Activated CD4-positive, CD25-positive, alpha-beta regulatory T cell treated with anti-CD3 and anti-CD28 coated beads, Interleukin-2, amount 50 U/mL, for 16 hours (primary cell): Measurements from ENCODE around the gene ZDHHC11.
"Not testable (repeated sequence)": the region's sequence is repeated elsewhere in the genome, so short reads cannot be mapped to it uniquely, and the experiment has no call there.

Experiments
- DNase-seq: peaks from one replicate; pipeline ENCODE4 v3.0.0-alpha.2; 2020; ENCODE audit warnings: low read depth, low spot score

Gene ZDHHC11

DNA sequence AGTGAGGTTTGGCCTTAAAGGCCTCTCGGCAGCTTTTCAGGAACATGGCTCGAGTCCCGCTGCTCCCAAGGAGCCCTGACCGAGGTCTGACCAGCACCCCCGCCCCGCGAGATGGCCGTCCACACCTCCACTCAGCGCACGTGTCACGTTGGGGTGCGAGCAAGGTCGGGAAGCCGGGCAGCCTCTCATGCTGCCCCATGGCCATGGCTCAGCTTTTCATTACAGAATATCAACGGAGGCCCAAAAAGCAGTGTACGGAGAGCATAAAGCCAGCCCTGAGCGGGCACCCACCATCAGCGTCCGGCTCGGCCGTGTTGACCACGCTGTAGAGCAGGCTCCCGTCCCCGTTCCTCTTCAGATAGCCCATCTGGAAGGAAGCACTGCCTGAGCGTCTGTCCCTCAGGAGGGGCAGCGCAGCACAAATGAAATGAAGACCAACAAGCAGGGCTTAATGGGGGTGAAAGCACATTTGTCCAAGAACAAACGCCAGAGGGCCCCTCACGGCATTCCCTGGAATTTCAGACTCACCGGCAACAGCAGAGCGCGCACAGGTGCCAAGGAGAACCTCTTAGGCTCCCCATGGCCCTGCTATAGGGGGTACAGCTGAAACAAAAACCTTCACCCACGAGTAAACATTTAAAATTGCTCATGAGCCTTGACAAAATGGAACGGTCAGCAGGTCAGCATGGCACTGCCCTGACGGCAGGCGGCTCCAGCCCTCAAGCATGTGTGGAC is 30.2 kb upstream of the ZDHHC11 start:
- DNase-seq: no peak

DNA sequence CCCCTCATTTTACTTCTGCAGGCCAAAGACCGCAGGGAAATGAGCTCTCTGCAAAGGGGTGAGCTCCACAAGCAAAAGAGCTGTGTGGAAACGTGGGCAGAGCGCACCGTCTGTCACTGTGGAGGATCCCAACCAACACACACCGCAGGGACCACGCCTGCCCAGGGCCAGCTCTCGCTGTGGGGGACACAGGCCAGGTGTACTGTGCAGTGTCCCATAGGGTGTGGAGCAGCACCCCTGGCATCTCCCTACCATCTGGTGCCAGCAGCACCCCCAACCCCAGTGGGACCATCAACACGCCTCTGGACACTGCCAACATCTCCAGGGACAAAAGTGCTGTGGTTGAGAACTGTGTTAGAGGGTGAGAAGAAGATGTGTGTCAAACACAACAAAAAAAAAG is 27.9 kb upstream of the ZDHHC11 start:
- DNase-seq: not testable (repeated sequence)

DNA sequence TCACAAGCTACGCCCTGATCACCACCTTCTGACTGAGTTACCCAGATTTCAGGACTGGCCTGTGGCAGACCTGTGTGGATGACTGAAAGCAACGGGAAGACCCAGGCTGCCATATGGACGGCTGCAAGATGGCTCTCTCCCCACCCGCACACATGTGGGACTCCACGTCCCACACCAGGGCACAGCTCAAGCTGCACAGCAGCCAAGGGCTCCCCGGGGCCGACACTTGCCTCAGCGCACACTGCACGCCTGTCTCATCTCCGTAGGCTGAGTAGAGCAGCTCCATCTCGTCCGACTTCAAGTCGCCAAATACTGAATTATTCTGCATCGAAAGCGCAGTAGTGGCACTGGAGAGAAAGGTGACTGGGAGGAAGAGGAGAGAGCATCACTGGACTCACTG is 27.3 kb upstream of the ZDHHC11 start:
- DNase-seq: no peak

DNA sequence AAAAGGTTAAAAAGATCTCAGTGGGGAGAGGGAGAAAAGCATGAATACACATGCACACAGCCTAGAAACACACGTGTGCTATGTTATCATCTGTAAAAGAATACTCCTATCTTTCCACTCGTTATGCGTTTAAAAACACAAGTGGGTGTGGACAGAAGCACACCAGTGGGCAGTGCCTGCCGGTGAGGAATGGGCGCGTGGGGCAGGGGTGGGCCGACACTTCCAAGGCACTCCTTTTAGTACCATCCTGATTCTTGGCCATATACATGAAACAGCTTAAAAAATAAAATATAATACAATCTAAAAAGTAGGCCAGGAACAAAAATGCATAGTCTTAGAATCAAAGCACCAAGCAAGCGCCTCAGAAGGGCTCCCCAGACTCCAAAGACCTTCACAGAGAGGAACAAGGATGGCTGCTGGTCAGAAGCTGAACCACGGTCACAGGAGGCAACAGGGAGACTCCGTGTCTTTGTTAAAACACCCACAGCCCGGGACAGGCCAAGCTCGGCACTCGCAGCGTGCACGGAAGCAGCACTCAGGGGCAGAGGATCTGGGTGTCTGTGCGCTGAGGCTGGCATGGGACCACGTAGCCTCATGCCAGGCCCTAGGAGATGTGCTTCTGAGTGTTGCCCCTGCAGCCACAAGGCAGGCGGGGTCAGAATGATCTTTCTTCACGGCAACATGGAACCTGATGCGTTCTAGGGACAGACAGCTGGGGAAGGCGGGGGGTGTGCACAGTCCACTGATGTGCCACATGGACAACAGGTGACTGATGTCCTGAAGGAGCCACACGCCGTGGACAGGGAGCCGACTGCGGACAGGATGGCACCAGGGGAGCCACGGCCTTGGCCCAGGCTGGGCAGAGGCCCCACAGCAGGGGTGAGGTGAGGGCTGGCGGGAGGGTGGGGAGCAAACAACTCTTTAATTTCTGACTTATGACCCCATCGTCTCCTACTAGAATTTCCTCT is 25.9 kb upstream of the ZDHHC11 start:
- no peak for DNase-seq

DNA sequence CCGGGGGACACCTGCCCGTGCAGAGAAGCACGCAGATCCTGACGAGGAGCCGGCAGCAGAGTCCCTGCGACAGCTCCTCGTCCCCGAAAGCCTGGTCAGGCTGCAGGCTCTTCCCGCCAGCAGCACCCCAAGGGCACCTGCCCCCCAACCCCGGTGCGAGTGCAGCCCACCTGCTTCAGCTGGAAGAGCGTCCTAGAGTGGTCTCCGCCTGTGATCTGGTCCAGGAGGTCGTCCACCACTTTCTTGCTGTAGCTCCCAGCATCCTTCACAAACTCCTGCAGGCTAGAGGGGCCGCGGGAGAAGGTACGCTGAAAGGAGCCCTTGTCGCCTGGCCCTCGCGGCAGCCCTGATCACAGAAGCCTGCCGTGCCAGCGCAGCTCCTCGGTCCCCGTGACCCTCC is 25.1 kb upstream of the ZDHHC11 start:
- DNase-seq: no peak

DNA sequence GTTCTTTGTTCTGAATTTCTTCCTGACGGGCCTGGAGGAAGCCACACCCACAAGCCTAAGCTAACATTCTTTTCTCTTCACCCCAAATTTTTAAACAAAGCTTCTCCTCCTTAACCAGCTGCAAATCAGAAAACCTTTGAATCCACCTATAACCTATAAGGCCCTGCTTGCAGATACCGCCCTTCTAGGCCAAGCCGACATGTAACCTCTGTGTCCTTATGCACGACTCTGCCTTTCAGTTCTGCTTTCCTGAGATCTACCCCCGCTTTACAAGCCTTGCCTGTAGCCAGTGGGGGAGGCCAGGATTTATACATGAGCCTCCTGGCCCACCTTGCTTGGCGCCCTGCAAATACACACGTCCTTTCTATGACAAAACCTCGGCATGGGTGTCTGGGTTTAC is 22.5 kb upstream of the ZDHHC11 start:
- DNase-seq: no peak

DNA sequence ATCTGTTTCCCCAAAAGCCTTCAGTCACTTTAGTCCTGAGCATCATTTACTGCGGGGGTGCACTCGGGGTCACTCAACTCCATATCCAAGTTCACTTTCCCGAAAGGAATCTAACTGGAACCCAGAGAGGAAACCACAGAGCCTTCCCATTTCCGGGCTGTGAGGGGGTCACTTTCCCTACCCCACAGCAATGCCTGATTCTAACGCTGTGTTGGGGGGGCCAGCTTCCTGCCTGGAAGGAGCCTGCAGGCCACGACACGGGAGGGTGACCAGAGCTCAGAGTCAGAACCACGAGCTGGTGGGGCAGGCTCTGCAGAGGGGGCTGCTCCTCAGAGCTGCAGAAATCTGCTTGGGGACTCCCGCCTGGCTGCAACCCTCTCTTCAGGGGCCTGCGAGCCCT is 21.5 kb upstream of the ZDHHC11 start:
- DNase-seq: no peak

DNA sequence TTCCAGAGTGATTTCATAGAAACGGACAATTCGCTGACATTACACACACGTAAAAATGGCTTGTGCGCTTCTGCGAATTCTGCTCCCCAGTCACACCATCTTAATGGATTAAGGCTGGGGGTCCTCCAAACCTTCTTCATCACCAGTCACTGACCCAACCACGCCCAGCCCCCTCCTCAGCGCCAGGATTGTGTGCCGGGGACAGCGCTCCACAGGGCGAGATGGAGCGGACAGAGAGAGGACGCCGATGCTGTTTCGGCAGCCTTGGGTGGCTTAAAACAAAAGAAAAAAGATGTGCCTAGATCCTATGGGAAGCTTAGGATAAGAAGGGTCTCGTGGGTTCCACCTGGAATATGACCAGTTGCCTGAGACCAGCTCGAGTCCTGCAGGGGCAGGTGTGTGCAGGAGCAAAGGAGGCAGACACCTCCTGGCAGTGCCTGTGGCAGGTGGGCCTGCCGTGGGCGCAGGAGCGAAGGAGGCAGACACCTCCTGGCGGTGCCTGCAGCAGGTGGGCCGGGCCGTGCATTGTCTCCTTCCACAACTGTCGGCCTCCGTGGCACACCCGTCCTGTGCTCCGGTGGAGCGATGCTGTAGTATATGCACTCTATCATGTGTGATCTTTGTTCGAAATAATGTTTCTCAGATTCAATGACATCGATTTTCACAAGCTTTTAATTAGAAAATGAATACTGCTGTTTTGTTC is 21.0 kb upstream of the ZDHHC11 start:
- no peak for DNase-seq

DNA sequence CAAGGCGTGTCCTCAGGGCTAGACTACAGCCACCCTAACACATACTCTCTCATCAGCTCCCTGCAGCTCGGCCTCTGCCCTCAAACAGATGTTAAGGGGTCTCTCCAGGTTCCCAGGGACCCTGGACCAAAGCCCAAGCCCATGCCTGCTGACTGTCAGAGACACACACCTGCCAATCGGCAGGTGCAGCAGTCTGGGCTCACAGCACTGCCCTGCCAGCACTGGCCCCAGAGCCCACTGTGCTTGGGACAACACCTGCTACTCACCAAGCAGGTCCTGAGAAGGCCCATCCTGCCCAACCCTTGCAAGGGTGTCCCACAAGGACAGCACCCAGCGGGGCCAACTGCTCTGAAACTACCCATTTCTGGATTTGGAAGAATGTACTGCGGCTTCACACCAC is 20.2 kb upstream of the ZDHHC11 start:
- no peak for DNase-seq

DNA sequence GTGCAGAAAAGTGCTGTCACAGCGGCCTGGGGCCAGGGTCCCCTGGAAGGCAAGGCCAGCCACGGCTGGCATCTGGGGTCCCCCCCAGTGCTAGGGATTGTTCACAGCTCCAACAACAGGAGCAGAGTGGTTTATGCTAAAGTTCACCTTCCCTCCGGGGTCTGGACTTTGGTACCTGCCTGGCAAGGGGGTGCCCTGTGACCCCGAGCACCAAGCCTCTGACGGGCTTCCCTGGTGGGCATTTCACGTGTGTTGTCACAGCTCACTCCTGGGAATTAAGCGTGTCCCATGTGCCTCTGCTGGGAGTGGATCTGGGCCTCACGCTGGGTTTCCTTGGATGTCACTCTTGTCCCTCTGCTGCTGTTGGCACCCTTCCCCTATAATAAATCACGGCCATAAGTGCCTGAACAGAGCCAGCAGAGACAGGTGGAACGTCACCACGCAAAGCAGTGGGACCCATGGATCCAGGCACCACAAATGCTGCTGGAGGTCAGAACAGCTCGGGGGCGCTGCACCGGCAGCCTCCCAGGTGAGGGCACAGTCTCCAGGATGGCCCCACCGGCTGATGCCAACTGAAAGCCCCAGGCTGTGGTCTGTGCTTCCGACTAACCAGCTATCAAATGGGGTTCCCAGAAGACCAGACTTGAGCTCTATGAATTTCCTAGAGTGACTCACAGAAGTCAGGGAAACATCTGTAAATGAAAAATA is 17.8 kb upstream of the ZDHHC11 start:
- no peak for DNase-seq

DNA sequence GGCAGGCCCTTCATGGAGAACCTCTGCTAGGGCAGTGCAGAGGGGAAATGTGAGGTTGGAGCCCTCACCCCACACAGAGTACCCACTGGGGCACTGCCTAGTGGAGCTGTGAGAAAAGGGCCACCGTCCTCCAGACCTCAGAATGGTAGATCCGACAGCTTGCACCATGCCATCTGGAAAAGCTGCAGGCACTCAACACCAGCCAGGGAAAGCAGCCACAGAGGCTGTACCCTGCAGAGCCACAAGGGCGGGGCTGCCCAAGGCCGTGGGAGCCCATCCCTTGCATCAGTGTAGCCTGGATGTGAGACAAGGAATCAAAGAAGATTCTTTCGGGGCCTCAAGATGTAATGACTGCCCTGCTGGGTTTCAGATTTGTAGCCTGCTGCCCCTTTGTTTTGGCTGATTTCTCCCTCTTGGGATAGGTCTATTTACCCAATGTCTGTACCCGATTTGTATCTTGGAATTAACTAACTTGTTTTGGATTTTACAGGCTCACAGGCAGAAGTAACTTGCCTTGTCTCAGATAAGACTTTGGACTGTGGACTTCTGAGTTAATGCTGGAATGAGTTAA is 16.6 kb upstream of the ZDHHC11 start:
- DNase-seq: no peak

DNA sequence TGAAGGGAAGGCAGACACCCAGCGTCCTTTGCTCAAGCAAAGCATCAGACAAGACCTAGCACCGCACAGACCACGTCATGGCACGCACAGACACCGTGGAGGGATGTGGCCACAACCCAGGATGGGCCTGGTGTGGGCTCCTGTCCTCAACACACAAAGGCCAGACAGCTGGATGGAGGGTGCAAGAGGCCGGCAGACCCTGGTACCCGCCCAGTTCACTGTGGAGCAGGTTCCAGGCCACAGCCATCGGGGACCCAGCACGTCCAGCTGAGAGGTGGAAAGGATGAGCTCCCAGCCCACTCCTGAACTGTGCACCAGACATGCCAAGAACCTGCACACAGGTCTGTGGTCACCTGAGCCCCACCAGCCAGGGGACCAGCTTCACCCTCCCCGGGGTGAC is 15.0 kb upstream of the ZDHHC11 start:
- no peak for DNase-seq

DNA sequence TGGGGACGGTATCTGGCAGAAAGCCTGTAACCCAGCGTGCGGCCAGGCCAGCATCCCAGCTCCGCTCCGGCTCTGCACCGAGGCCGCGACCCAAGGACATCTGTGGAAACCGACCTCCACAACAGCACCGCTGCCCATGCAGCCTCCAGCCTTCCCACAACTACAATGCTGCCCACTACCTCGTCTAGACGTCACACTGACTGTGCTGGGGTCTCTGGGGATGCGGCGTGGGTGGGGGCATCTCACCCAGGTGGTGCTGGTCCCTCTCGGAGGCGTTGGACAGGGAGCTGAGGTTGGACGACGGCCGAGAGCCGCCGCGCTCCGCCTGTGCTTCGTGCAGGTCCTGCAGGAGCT is 14.4 kb upstream of the ZDHHC11 start:
- no peak for DNase-seq

DNA sequence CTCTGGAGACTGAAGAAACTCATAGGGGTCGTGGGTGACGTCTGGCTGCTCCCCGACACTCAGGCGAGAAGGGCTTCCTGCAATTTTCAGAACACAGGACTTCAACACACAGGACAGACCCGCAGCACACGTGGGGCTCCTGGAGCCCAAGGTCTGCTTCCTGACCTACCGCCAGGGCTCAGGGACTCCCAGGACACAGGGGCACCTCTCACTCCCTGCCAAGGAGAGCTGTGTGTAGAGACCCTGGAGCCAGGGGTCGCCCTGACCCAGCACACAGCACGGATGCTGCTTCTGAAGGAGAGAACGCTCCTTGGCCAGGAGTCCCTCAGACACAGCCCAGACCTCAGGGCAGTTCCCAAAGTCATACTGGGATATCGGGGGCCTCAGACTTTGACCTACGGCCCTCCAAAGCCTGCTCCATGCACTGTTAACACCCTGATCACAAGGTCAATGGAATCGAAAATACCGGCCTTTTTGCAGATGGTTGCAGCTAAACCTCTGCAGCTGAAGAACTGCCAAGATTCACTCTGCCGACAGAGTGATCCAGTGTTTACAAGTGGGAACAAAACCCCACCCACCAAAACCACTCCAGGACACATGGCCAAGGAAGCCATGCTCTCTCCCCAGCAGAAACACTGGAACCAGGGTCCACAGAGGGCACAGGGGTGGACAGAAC is 13.8 kb upstream of the ZDHHC11 start:
- DNase-seq: no peak

DNA sequence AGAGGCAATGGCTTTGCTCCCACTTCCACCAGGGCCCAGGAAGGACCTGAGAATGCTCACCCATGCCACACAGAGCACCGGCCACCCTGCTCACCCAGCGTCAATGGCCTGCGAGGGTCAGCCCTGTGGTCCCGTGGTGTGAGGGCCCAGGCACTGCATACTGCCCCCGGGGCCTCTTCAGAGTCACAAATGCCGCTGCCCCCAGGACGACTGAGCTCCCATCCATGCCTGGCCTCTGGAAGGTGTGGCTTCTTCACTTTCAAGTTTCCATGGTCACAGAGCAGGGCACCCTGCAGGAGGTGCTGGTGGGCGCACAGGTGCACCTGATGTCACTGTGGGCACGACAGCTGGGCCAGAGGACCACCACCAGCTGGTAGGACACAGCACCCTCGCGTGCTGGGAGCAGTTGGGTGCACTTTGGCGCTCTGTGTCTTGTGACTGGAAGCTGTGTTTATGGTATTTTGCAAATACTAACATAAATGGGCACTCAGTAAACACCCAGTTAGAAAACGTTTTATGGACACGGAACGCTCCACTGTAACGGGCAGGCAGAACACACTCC is 12.5 kb upstream of the ZDHHC11 start:
- DNase-seq: no peak

DNA sequence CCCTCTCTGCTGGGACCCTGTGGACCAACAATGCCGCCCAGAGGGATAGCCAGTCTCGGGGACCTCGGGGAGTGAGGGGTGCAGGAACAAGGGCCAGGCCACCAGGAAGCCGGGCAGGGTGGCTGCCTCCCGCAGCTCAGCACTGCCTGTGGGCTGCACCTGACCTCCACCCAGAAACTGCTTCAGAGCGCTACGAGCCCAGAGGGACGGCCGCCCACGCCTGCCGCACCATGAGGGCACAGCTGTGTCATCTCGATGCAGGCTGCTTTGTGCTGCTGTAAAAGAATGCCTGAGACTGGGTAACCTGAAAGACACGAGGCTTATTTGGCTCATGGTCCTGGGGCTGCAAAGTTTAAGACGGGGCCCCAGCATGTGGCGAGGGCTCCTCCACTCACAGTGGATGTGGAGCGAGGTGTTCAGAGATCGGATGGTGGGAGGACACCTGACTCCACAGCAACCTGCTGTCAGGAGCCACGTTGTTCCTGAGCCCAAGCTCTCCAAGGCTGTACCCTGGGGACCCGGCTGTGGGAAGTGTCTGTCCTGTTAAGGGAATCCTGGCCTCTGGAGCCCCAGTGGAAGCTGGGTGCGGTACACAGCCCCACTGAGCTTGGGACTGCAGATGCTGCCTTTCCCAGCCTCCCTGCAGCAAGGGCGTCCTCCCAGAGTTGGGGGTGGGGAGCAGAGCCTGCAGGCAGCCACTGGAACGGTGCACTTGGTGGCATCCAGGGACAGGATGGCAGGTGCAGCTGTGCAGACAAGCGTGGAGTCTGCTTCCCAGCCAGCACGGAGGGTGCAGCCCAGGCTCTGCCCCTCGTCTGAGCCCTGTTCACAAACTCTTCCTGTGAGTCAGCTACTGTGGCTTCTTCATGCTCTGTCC is 11.8 kb upstream of the ZDHHC11 start:
- no peak for DNase-seq

DNA sequence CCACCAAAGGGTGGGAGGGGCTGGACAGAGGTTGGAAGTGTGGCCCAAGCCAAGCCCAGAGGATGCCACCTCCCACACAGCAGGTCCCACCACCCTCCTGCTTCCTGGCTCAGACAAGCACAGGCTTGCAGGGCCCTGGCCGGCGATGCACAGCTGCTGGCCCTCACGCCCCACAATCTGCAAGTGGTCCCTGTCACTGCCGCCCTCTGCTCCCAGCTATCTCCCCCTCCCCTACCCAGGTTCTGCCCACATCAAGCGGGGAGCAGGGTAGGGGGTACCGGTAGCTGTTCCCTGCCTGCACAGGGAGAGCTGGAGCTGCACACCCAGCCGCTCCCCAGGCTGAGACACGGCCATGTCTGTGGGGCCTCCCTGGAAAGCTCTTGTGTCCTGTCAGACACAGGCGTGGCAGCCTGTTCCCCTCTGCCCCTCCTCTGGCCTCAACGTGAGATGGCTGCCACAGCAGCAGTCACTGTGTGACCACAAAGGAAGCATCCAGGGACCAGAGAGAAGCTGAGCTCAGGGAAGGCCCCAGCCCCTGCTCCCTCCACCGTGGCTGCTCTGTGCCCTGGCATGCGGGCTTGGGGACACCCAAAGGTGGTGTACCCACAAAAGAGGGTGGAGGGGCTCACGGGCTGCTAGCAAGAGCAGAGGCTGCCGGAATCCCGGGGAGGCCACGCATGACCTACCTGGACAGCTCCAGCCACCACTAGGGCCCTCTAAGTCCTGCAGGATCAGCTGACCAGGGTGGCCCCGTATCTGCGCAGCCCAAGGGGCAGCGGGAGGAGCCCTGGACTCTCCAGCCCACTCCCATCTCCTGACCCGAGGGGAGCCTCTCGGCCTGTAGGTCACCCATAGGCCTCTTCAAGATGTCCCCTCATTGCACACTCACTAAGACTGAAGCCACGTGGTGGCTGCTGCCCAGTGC is 10.9 kb upstream of the ZDHHC11 start:
- no peak for DNase-seq

DNA sequence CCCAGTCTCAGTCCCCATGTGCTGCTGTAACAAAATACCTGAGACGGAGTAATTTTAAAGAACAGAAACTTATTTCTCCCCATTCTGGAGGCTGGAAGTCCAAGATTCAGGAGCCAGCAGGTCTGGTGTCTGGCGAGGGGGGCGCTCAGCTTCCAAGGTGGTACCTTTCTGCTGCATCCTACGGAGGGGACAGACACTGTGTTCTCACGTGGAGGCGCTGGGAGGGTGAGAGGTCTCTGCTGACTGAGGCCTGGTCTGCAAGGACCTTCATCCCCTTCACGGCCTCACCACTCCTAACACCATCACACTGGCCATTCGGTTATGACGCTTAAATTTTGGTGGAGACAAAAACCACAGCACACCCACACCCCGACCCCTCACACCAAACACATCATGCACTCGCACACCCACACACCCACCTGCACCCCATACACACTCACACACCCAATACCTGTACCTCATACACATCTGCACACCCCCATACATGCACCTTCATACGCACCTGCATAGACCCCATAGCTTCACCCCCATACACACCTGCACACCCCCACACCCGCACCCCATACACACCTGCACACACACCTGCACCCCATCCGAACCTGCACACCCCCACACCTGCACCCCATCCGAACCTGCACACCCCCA is 9.8 kb upstream of the ZDHHC11 start:
- no peak for DNase-seq
